Measurements from ENCODE around the gene RACK1. TPM values are rescaled to one million over a fixed set of nuclear protein-coding genes. Genes with fewer than 3 reads are reported as not detected.

RACK1 gene
- total RNA-seq, 1 donor: 5,375 TPM

DNA sequence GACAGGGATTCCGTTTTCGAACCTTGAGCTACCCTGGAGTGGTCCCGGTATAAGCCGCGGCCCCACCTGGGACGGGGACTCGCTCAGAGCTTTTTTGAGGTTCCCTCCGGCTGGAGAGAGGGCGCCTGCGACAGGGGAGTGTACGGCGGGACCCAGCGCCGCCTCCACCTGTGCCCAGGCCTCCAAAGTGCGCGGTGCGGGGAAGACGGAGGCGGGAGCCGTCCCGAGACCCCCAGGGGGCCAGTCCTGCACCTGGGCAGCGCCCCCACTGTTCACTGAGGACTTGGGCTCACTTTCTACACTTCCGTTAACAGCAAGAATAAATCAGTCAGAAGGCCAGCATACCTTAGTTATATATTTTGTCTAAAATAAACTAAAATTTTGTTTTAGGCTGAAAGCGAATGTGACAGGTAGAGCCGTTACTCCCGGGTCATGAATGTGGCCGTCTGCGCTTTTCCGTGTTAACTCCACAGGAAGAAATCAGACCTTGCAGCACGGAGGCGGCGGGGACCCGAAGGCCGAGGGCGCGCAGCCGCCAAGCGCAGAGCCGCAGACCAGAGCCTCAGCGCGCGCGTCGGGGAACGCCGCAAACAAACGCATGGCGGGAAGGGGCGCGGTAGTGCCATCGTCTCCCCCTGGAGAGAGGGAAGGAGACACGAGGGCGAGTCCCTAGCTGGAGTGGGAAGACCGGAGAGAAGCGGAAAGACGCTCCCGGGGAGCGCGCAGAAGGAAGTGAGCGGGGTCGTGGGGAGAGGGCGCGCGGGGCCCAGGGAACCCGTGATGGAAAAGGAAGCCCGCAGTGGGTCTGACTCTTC, 52.8 kb downstream of the RACK1 start:
- H3K27me3 ChIP-seq (ENCODE audit: insufficient read depth, low read length): no peaks in the 10 kb centered on the region
- H3K4me3 ChIP-seq (ENCODE audit: low read length): peak overlapping the region; percentile 84
- H3K9me3 ChIP-seq (ENCODE audit: low read depth, low read length): no peaks in the 10 kb centered on the region
- peaks cover 33% of the 10 kb centered on the region for H3K4me1 ChIP-seq (ENCODE audit: insufficient read depth, low read length)

DNA sequence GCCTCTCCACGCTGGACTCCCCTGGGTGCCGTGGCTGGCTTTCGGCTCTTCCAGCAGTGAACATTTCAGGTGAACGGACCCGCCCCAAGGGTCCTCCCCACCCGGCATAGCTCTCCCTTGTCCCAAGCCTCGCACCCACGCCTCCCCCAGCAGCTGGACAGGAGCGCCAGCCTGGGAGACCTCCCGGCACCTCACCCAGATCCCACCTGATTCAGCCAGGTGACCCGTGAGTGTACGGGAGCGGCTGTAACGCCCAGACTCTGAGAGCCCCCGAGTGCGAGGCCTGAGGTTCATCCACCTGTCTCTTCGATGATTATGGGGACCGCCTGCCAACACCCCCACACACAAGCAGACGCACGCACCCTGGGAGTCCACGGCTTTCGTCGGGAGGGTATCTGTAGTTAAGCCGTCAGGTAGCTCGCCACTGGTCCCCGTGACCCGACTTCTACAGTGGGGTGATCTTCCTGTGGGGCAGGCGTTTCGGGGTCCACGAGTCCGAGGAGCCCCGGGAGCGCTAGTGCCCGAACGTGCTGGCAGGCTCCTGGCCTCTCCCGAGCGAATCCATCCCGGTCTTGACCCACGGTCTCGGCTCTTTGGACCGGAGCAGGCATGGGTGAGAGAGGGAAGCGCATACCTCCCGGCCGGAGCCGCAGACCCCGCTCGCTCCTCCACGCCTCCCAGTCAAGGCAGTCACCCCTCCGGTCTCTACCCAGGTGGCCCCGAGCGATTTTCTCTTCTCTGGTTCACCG, 53.6 kb downstream of the RACK1 start:
- Histone ChIP-seq H3K9me3 (ENCODE audit: low read depth, low read length) (no peaks in the 10 kb centered on the region), H3K4me1 (ENCODE audit: insufficient read depth, low read length) (peaks cover 33% of the 10 kb centered on the region), H3K27me3 (ENCODE audit: insufficient read depth, low read length) (no peaks in the 10 kb centered on the region), H3K4me3 (ENCODE audit: low read length) (peak overlapping the region; percentile 84)

DNA sequence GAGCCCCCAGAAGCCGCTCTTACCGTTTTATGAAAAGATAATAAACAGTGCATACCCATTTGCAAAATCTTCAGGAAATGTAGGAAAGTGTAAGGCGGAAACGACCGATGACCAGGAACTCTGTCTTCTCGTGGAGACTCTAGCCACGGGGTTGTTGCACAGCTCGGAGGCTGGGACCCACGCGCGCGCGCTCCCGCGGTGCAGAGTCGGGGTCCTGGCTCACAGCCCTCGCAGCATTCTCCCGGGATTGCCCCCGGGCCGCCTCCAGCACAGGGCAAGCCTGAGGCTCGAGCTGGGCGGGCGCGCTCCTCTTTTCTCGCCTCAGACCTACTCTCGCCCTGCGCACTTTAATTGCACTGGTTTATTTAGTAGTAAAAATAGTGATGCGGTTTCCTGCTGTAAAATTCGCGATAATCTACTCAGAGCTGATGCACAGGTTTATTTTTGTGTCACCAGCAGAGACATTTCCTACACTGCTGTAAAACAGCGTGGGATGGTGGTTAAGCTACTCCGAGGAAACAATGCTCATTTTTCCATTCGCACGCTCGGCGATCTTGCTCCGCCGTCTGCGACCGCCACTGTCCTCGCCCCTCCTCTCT, 54.2 kb downstream of the RACK1 start:
- H3K4me1 ChIP-seq (ENCODE audit: insufficient read depth, low read length): peaks cover 39% of the 10 kb centered on the region
- H3K9me3 ChIP-seq (ENCODE audit: low read depth, low read length): no peaks in the 10 kb centered on the region
- no peaks in the 10 kb centered on the region for H3K27me3 ChIP-seq (ENCODE audit: insufficient read depth, low read length)
- H3K4me3 ChIP-seq (ENCODE audit: low read length): peak overlapping the region; percentile 84

DNA sequence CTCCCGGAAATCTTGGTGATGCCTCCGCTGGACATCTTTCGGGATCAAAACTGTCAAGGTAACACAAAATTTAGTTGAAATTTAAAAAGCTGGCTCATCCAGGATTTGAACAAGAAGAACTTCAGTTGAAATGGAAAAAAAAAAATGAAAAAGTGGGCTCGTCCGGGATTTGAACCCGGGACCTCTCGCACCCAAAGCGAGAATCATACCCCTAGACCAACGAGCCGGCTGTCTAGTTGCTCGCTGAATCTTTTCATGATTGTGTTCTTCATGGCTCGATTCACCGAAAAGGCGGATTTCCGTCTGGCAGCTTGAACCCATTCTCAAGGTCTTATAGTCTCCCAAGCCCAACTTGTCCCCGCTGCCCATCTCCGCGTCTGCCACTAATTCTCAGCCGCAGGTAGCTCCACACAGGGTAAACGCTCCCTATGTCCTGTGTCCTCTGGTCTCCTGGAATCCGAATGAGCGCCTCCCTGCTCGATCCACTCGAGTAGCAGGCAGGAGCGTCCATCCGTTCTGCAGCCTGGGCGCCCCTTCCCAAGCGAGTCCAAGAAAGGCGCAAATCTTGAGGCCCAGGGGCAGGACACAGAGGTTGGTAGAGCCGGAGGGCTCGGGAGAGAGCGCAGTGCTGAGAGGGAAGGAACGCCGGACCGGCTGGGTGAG, 54.9 kb downstream of the RACK1 start:
- Histone ChIP-seq H3K27me3 (ENCODE audit: insufficient read depth, low read length) (no peaks in the 10 kb centered on the region), H3K9me3 (ENCODE audit: low read depth, low read length) (no peaks in the 10 kb centered on the region), H3K4me1 (ENCODE audit: insufficient read depth, low read length) (peaks cover 46% of the 10 kb centered on the region), H3K4me3 (ENCODE audit: low read length) (peak overlapping the region; percentile 84)

DNA sequence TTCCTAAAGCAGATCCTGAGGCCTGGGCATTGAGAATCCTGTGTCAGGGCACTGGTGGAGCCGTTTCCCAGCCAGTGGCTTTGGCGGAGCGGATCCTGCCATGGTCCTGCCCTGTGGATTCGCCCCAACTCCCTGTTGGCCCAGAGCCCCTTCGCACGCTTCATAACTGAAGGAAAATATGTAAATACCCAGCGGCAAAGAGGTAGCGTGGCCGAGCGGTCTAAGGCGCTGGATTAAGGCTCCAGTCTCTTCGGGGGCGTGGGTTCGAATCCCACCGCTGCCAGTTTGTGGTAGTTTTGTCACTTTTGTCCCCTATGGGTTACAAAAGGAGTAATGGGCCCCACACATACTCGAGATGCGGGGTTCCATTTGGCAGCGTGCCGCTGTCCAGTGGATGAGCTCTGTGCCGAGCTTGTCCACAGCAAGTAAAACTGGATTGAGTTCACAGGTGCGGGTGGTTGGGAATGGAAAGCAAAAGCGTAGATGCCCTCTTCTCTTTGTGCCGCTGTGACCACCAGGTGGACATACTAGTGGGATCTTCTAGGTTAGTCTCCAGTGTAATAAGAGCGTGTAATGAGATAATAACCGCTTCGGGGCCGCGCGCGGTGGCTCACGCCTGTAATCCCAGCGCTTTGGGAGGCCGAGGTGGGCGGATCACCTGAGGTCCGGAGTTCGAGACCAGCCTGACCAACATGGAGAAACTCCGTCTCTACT, 56.0 kb downstream of the RACK1 start:
- Histone ChIP-seq H3K27me3 (ENCODE audit: insufficient read depth, low read length) (no peaks in the 10 kb centered on the region), H3K9me3 (ENCODE audit: low read depth, low read length) (no peaks in the 10 kb centered on the region), H3K4me3 (ENCODE audit: low read length) (no peak overlapping the region), H3K4me1 (ENCODE audit: insufficient read depth, low read length) (peaks cover 49% of the 10 kb centered on the region)

DNA sequence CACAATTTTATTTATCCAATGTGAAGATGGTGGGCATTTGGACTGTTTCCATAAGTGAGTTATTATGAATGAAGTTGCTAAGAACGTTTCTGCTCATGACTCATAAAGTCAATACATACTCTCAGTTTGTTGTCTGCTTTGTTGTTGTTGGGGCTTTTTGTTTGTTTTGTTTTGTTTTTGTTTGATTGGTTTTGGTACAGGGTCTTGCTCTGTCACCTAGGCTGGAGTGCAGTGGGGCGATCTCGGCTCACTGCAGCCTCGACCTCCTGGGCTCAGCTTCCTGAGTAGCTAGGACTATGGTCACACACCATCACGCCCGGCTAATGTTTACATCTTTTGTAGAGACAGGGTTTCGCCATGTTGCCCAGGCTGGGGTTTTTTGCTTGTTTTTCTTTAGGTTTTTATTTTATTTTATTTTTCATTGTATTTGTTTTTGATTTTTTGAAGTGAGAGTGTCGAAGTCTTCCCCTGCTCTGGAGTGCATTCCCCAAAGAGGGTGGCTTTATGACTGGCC, 56.7 kb downstream of the RACK1 start:
- peaks cover 47% of the 10 kb centered on the region for H3K4me1 ChIP-seq (ENCODE audit: insufficient read depth, low read length)
- no peak overlapping the region for H3K4me3 ChIP-seq (ENCODE audit: low read length)
- H3K27me3 ChIP-seq (ENCODE audit: insufficient read depth, low read length): no peaks in the 10 kb centered on the region
- no peaks in the 10 kb centered on the region for H3K9me3 ChIP-seq (ENCODE audit: low read depth, low read length)

Other genes with a start within 250 kb of the RACK1 start
- gene BTNL9, start 203.6 kb downstream of the RACK1 start, total RNA-seq: 0.21 TPM
- not detected for gene OR2V1, start 112.7 kb downstream of the RACK1 start, total RNA-seq
- gene OR2V2, start 96.3 kb downstream of the RACK1 start, total RNA-seq: not detected
- 1.9 TPM for gene TRIM7, start 38.7 kb downstream of the RACK1 start, total RNA-seq
- 6.1 TPM for gene TRIM41, start 20.6 kb downstream of the RACK1 start, total RNA-seq
- gene TRIM52, start 17.2 kb upstream of the RACK1 start, total RNA-seq: 17.5 TPM
- not detected for gene OR4F3, start 123.4 kb upstream of the RACK1 start, total RNA-seq